Left ventricle myocardium superior (tissue), 1 donor: Measurements from ENCODE around the gene HECW1. TPM values are rescaled to one million over a fixed set of nuclear protein-coding genes. Genes with fewer than 3 reads are reported as not detected.
A peak's percentile ranks its signal among the peaks of the same experiment; 100 is the strongest.
"Not testable (repeated sequence)": the region's sequence is repeated elsewhere in the genome, so short reads cannot be mapped to it uniquely, and the experiment has no call there.

ENCODE experiments used
- ATAC-seq: fragments of 200-7000 bp; cut with Tn5 transposase; one replicate; pipeline ENCODE4 v1.9.1; 2020; ENCODE audit warnings: mild to moderate bottlenecking, moderate library complexity
- DNase-seq: peaks from one replicate; pipeline ENCODE4 v3.0.0-alpha.2; 2020
- intact Hi-C: fragments of 100-400 bp; cut with micrococcal nuclease; formaldehyde crosslinking; loops from one replicate; pipeline ENCODE4 v1.11.0; 2022
- long read RNA-seq: library from polyadenylated mRNA; unstranded; transcript quantifications from one replicate; pipeline ENCODE4 v2.0.0, GENCODE V29; 2021
- total RNA-seq: library from RNA; stranded (reverse); fragmentation: NEBNext Ultra II Directional; extraction: Animal tissue kit (Norgen Biotek cat#: 25700); gene quantifications from one replicate; pipeline ENCODE4 v1.2.1, GENCODE V29; 2021
- donor health status: DM: no; HTN: yes; CAD: no; lungs with severe emphysema.

HECW1 gene
- total RNA-seq = not detected
- long read RNA-seq = 0 reads

- no peak for ATAC-seq
- DNase-seq = no peak
- intact Hi-C loops = no loop called here
Observed at GRCh38 chr7:43112459-43112940, at the start of gene HECW1. TSS of gene HECW1 (plus strand) at chr7:43112647. CDS start at chr7:43243906, 131,259 bp downstream.

- intact Hi-C loops = no loop called here
- no peak for DNase-seq
- no peak for ATAC-seq
Observed at GRCh38 chr7:43071604-43072003, 40.8 kb upstream of the HECW1 start.

- ATAC-seq (no peak), DNase-seq (no peak)
- intact Hi-C loops = no loop called here
Observed at GRCh38 chr7:43072530-43072929, 39.9 kb upstream of the HECW1 start.

- intact Hi-C loops, ATAC-seq, DNase-seq: not testable (repeated sequence)
Observed at GRCh38 chr7:43073811-43074210, 38.6 kb upstream of the HECW1 start.

GRCh38 chr7:43076189-43076605 lies 36.2 kb upstream of the HECW1 start:
- ATAC-seq (no peak), DNase-seq (no peak)
- intact Hi-C loops = no loop called here

- intact Hi-C loops = no loop called here
- DNase-seq = no peak
- ATAC-seq = no peak
Observed at GRCh38 chr7:43076606-43077005, 35.8 kb upstream of the HECW1 start.

GRCh38 chr7:43077285-43077684 lies 35.2 kb upstream of the HECW1 start:
- no peak for ATAC-seq
- no peak for DNase-seq

GRCh38 chr7:43077732-43078391 lies 34.6 kb upstream of the HECW1 start:
- ATAC-seq (no peak), DNase-seq (no peak)
- intact Hi-C loops = no loop called here

More at GRCh38 chr7:43077285-43077684, 35.2 kb upstream of the HECW1 start:
- intact Hi-C loops = no loop called here

GRCh38 chr7:43078794-43079193 lies 33.7 kb upstream of the HECW1 start:
- DNase-seq (no peak), ATAC-seq (no peak)
- intact Hi-C loops = no loop called here

GRCh38 chr7:43081603-43082002 lies 30.8 kb upstream of the HECW1 start:
- intact Hi-C loops = no loop called here
- DNase-seq = no peak
- ATAC-seq = no peak

- no peak for ATAC-seq
- intact Hi-C loops = no loop called here
Observed at GRCh38 chr7:43083106-43083505, 29.3 kb upstream of the HECW1 start.

GRCh38 chr7:43085017-43085416 lies 27.4 kb upstream of the HECW1 start:
- ATAC-seq = no peak
- intact Hi-C loops = no loop called here

More at GRCh38 chr7:43083106-43083505, 29.3 kb upstream of the HECW1 start:
- DNase-seq = no peak

GRCh38 chr7:43085992-43086391 lies 26.5 kb upstream of the HECW1 start:
- ATAC-seq (no peak), DNase-seq (no peak)
- intact Hi-C loops = no loop called here

More at GRCh38 chr7:43085017-43085416, 27.4 kb upstream of the HECW1 start:
- DNase-seq = no peak

GRCh38 chr7:43092819-43093218 lies 19.6 kb upstream of the HECW1 start:
- no peak for DNase-seq
- intact Hi-C loops = no loop called here
- ATAC-seq = no peak

GRCh38 chr7:43096875-43097274 lies 15.6 kb upstream of the HECW1 start:
- DNase-seq (no peak), ATAC-seq (no peak)
- intact Hi-C loops = no loop called here

GRCh38 chr7:43099750-43100149 lies 12.7 kb upstream of the HECW1 start:
- ATAC-seq (no peak), DNase-seq (no peak)
- intact Hi-C loops = no loop called here

GRCh38 chr7:43104874-43105520 lies 7.5 kb upstream of the HECW1 start:
- intact Hi-C loops = no loop called here
- no peak for DNase-seq
- ATAC-seq = no peak

GRCh38 chr7:43105521-43106120 lies 6.8 kb upstream of the HECW1 start:
- DNase-seq (no peak), ATAC-seq (no peak)
- intact Hi-C loops = no loop called here

- ATAC-seq (peak; percentile 69), DNase-seq (peak; percentile 71)
- intact Hi-C loops = no loop called here
Observed at GRCh38 chr7:43108255-43109011, 4.0 kb upstream of the HECW1 start.
